ENCODE results near the gene INHA. TPM values are rescaled to one million over a fixed set of nuclear protein-coding genes. Genes with fewer than 3 reads are reported as not detected.

The INHA gene
- total RNA-seq, 1 donor from 2014 or later, result not detected

Other genes with a start within 250 kb of the INHA start
- not detected for gene RESP18, start 239.6 kb upstream of the INHA start, total RNA-seq
- 113 TPM for gene DNPEP, start 184.4 kb upstream of the INHA start, total RNA-seq
- 182 TPM for gene DES, start 153.9 kb upstream of the INHA start, total RNA-seq
- 390 TPM for gene SPEG, start 137.5 kb upstream of the INHA start, total RNA-seq
- gene GMPPA, start 73.4 kb upstream of the INHA start, total RNA-seq, result 11.4 TPM
- gene ASIC4, start 57.8 kb upstream of the INHA start, total RNA-seq, result not detected
- 249 TPM for gene CHPF, start 28.5 kb upstream of the INHA start, total RNA-seq
- 6.0 TPM for gene TMEM198, start 28.3 kb upstream of the INHA start, total RNA-seq
- 151 TPM for gene OBSL1, start 771 bp upstream of the INHA start, total RNA-seq
- gene STK11IP, start 25.5 kb downstream of the INHA start, total RNA-seq, result 138 TPM
- 1.8 TPM for gene SLC4A3, start 55.3 kb downstream of the INHA start, total RNA-seq

All from ascending aorta (tissue), 1 donor.